SW 1271 (cell line): ENCODE results near the gene GPSM1.
"Not testable (repeated sequence)": the region's sequence is repeated elsewhere in the genome, so short reads cannot be mapped to it uniquely, and the experiment has no call there.

Experiments
- DNase-seq, 2 experiments: peaks; one replicate each; lab custom pipeline; 2025; lab: John Stamatoyannopoulos, UW

The GPSM1 gene

GRCh38 chr9:136395345-136396218 lies 68.2 kb downstream of the GPSM1 start:
- DNase-seq: no peak

- no peak for DNase-seq
These were observed 68.8 kb downstream of the GPSM1 start for GRCh38 chr9:136396219-136396515.

- no peak for DNase-seq
These were observed 70.3 kb downstream of the GPSM1 start for GRCh38 chr9:136397643-136398042.

- DNase-seq: no peak
These were observed 70.9 kb downstream of the GPSM1 start for GRCh38 chr9:136398286-136398685.

DNA sequence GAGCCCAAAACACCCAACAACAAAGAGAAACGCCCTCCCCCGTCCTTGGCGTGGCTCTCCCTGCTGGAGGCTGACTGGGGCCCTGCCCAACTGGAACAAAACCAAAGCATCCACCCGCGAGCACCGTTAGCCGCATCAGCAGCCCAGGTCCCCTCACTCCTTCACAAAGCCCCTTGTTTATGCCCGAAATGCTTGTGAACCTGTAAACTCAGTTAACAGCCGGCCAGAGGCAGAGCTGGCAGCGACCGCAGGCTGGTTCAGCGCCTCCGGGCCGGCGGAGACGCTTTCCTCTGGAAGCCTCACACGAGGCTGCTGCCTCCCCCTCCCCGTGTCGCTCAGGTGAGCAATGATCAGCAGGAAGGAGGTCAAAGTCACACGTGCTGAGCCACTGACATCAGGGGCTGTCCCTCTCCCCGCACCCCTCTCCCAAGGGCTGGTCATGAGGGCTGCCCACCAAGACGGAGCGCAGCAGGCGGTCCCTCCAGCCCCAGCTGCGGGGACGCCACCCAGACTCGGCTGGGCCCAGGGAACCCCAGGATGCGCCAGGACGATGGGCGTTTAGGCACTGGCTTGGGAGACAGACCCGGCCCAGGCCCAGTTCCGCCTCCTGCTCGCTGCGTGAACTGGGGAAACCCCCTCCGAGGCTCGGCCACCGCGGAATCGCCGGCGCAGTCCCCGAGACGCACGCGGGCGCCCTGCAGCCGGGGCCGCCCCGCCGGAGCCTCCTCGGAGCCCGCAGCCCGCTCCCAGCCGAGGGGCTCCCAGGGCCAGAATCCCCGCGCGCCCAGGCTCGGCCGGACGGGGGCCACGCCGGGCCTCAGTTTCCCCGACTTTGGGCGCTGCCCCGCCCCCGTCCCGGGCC lies 72.1 kb downstream of the GPSM1 start:
- DNase-seq: no peak

- peak; percentile 42 to 81 for DNase-seq
These were observed 72.9 kb downstream of the GPSM1 start, which contains the start of gene SNAPC4 for GRCh38 chr9:136400038-136400834. Gene SNAPC4 (minus strand): TSS chr9:136400170. CDS start chr9:136398428, 1,742 bp downstream.

DNA sequence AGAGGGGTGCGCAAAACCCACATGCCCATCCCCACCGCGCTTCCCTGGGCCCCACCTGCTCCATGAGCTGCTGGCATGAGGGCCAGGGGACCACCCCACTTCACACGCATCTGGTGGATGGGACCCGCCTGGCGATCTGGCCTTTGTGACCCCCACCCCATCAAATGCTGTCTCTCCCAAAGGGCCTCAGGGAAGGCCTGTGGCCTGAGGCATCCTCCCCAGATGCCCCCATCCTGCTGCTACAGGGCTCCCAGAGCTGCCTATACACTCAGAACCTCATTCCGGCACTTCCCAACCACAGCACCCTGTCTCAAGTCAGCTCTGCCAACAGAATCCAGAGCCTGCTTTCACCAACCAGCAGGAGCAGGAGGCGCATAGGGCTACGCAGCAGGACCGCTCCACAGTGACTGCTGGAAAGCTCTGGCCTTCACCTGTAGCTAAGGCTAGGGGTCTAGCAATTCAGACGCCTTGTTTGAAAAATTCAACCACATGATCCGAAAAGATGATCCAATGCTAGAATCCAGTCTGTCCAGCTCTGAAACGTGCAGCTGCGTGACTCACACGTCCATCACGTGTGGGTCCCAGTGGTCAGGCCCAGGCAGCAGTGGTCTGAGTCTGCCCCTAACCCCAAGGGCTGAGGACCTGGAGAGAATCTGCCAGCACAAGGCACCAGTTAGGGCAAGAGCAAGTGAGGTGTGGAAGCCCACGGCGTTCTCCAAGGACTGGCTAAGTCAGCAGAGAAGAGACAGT lies 74.0 kb downstream of the GPSM1 start:
- DNase-seq: no peak

DNA sequence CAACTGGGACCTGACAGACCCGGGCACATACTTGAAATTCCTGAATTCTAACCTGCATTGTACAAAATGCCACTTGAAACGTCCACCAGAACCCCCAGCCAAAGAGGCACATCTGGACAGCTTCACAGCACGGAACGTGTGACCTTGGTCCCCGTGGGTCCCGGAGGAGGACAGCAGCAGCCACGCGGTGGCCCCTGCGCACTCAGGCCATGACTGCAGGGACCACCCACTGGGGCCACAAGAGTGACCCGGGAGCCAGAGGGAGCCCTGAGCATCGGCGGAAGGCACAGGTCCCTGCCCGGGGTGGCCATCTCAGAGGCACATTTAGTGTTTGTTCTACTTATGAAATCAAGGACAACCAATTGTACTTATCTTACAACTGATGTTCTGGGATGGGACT lies 74.7 kb downstream of the GPSM1 start:
- no peak for DNase-seq

DNA sequence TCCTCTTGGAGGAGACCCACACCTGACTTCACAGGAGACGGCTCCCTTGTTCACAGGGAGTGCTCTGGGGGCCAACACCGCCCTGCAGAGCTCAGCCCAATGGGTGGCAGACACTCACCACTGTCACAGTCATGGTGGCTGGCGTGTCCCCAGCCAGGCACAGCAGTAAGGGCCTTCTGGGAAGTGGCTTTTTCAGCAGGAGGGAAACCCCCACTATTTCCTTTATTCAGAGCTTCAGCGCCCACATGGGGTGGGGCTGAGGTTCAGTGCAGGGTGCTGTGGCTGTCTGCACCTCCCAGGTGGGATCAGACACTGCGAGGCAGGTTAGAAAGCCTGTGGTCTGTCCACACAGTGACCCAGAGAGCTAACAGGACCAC lies 76.2 kb downstream of the GPSM1 start:
- DNase-seq: no peak

DNA sequence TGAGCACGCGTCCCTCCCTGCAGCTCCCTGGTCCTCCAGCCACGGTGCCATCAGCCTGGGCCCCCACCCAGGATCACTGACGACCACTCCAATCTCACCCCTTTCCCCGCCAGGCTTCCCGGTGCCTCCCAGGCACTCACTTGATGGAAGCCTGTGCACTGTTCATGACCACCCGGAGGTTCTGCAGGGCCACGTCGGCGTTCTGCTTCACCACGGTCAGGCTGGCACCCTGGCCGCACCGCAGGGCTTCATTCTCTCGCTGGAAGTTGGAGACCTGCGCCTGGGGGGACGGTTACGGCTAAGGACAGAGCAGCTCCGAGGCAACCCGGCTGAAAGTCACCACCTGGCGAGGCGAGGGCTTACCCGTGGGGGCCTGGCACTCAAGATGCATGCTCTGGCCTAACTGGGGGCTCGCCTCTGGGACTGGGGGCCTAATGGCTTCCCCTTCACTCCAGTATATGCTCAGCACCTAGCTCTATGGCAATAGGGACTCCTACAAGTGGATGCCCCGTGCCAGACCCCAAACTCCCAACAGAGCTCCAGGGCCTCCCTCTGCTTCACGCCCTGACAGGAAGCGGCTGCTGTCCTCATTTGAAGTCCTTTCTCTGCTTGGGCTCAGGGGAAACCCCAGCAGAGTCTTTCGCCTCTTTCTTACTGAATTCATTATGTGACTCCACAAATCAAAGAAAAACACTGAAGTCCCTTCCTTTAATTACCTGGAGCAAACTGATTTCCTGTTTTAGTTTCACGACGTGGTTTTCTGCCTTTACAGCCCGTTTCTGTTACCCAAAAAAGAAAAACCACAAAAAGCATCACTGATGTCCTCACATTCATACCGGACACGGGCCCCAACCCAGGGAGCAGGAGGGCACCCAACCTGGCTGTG lies 76.8 kb downstream of the GPSM1 start:
- DNase-seq: no peak

- no peak for DNase-seq
These were observed 77.4 kb downstream of the GPSM1 start for GRCh38 chr9:136404801-136405136.

- no peak for DNase-seq
These were observed 78.1 kb downstream of the GPSM1 start for GRCh38 chr9:136405481-136405880.

DNA sequence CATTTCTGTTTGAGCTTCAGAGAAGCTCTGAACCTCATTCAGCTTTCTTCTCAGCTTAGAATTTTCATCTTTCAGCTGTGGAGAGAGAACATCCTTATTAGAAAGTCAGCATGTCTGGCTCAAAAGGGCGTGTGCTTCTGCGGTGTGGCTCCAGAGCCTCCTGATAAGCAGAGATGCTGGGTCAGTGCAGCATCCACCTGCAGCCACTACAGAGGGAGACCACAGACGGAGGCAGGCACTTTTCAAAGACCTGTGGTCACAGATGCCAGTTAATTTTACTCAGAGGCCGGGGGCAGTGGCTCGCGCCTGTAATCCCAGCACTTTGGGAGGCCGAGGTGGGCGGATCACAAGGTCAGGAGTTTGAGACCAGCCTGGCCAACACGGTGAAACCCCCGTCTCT lies 78.6 kb downstream of the GPSM1 start:
- not testable (repeated sequence) for DNase-seq

- DNase-seq: not testable (repeated sequence)
These were observed 79.7 kb downstream of the GPSM1 start for GRCh38 chr9:136407061-136407460.

DNA sequence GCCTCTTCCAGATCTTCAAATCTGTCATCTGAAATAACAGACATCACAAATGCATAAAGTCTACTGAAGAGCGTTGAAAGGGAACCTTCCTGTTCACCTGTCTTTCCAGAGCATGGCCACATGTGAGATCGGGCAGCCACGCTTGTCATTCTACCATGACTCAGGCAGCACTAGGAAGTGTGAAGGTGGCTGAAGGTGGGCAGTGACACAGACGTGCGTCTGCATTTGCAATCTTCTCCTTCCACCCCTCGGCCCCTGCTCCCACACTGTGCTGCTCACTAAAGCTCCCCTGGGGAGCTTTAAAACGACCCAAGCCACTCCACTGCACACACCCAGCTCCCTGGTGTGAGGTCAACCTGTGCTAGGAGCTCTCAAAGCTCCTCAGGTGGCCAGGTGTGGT lies 80.6 kb downstream of the GPSM1 start:
- no peak for DNase-seq
